22Rv1 (cell line): ENCODE data around the gene TIGAR.

Experiments used
- ZFX ChIP-seq: fragments of 450-650 bp; IDR thresholded peaks from 2 replicates; pipeline ENCODE4 v1.6.1; 2017; ENCODE audit warnings: antibody characterized with exemption, borderline replicate concordance
- TF ChIP-seq, protein P1 (sequence below): fragments of 450-650 bp; IDR thresholded peaks from 2 replicates; pipeline ENCODE4 v1.5.1; 2017; ENCODE audit warnings: mild to moderate bottlenecking

DNA sequence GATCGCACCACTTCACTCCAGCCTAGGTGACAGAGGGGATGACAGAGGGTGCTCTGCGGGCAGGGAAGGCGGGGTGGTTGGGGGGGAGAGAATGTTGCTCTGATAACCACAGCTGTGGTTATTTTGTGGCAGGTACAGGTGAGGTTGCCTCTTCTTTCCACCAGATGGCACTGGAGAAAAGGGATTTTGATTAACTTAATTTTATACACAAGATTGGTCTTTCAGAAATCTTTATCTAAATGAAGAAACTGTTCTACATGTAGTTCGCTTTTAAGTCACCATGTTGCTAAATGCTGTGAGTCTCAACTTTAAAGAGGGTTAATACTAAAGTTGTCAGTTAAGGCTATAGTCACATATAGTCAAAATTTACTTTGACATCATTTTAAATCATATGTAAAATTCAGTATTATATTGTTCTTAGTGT, 32.8 kb downstream of the TIGAR start:
- TF ChIP-seq, protein P1, sequence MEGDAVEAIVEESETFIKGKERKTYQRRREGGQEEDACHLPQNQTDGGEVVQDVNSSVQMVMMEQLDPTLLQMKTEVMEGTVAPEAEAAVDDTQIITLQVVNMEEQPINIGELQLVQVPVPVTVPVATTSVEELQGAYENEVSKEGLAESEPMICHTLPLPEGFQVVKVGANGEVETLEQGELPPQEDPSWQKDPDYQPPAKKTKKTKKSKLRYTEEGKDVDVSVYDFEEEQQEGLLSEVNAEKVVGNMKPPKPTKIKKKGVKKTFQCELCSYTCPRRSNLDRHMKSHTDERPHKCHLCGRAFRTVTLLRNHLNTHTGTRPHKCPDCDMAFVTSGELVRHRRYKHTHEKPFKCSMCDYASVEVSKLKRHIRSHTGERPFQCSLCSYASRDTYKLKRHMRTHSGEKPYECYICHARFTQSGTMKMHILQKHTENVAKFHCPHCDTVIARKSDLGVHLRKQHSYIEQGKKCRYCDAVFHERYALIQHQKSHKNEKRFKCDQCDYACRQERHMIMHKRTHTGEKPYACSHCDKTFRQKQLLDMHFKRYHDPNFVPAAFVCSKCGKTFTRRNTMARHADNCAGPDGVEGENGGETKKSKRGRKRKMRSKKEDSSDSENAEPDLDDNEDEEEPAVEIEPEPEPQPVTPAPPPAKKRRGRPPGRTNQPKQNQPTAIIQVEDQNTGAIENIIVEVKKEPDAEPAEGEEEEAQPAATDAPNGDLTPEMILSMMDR, result peak; percentile 87
- TF ChIP-seq ZFX, result no peak
